Endothelial cell of umbilical vein (primary cell): ENCODE measurements around the gene SIRT4. TPM values are rescaled to one million over a fixed set of nuclear protein-coding genes. Genes with fewer than 3 reads are reported as not detected.

Experiments used
- BruUV-seq: library from RNA; stranded (reverse); fragments of 400-500 nt; replicated peaks from 2 replicates; lab custom pipeline; 2021; lab: Mats Ljungman, UMichigan
- CTCF ChIA-PET: fragments of 300-600, 350-600 bp; sonication (Branson Sonifier 250); formaldehyde crosslinking; loops from one replicate; lab custom pipeline; 2021; ENCODE audit warnings: antibody characterized with exemption, inconsistent platforms; lab: Charles Lee
- POLR2A ChIA-PET: fragments of 300-600, 350-600 bp; sonication (Branson Sonifier 250); formaldehyde crosslinking; loops from one replicate; lab custom pipeline; 2021; ENCODE audit warnings: antibody characterized with exemption, inconsistent platforms; lab: Charles Lee
- DNase-seq: peaks from one replicate; pipeline ENCODE4 v3.0.0-alpha.2; 2011; ENCODE audit warnings: low read depth, low spot score
- FAIRE-seq: peaks from 2 replicates; lab custom pipeline; 2011; peaks lifted over from hg19 to GRCh38; lab: Jason Lieb, UNC
- H2AFZ ChIP-seq: 2 replicates; pipeline ENCODE4 v1.6.0; 2012; ENCODE audit warnings: low read depth, low read length, control low read depth, inconsistent platforms
- H3K27ac ChIP-seq: 2 replicates; pipeline ENCODE4 v1.5.1; 2011; ENCODE audit warnings: low read depth, mild to moderate bottlenecking, control low read depth, low read length, moderate library complexity; ENCODE audit not compliant: insufficient read depth
- H3K27me3 ChIP-seq, 2 experiments: 2 replicates each; pipeline versions ENCODE4 v1.6.0 to v1.6.1; 2011; ENCODE audit warnings: low read length in 2 of 2, mixed read lengths in 1 of 2; ENCODE audit not compliant: control insufficient read depth in 2 of 2, insufficient read depth in 2 of 2
- H3K36me3 ChIP-seq, 2 experiments: 2 replicates in 1 of 2; 3 replicates in 1 of 2; pipeline ENCODE4 v1.5.1; 2011; ENCODE audit warnings: low read length in 2 of 2, mild to moderate bottlenecking in 1 of 2, moderate library complexity in 1 of 2; ENCODE audit not compliant: control insufficient read depth in 2 of 2, insufficient read depth in 2 of 2; ENCODE audit errors: extremely low read depth in 1 of 2
- H3K4me1 ChIP-seq: 3 replicates; pipeline ENCODE4 v1.5.1; 2011; ENCODE audit warnings: mild to moderate bottlenecking, low read length; ENCODE audit not compliant: control insufficient read depth, insufficient read depth; ENCODE audit errors: extremely low read depth
- H3K4me2 ChIP-seq: 2 replicates; pipeline ENCODE4 v1.6.1; 2011; ENCODE audit warnings: low read length, control low read depth, mixed read lengths; ENCODE audit not compliant: insufficient read depth
- H3K4me3 ChIP-seq, 3 experiments: fragments of 200-600 bp in 1 of 3; sonication (generic), shearing (Covaris generic) in 1 of 3; replicated peaks in 1 of 3; 2 replicates each; pipeline ENCODE4 v1.5.1; 2011 to 2016; ENCODE audit warnings: control low read depth in 3 of 3, low read length in 3 of 3, mild to moderate bottlenecking in 2 of 3, inconsistent platforms in 1 of 3, low read depth in 1 of 3, moderate library complexity in 1 of 3; ENCODE audit not compliant: insufficient read depth in 1 of 3
- H3K79me2 ChIP-seq: 2 replicates; pipeline ENCODE4 v1.6.0; 2012; ENCODE audit warnings: low read length, inconsistent platforms; ENCODE audit not compliant: control insufficient read depth, insufficient read depth
- H3K9ac ChIP-seq: replicated peaks from 2 replicates; pipeline ENCODE3; 2011; ENCODE audit warnings: low read length, control low read depth; ENCODE audit not compliant: insufficient read depth; ENCODE audit errors: extremely low read depth
- H3K9me1 ChIP-seq: replicated peaks from 3 replicates; pipeline ENCODE4 v1.6.0; 2011; ENCODE audit warnings: mild to moderate bottlenecking, low read length; ENCODE audit not compliant: control insufficient read depth, insufficient read depth; ENCODE audit errors: extremely low read depth
- H3K9me3 ChIP-seq: replicated peaks from 2 replicates; pipeline ENCODE4 v1.5.1; 2012; ENCODE audit warnings: low read length, inconsistent platforms; ENCODE audit not compliant: control insufficient read depth, insufficient read depth
- H4K20me1 ChIP-seq: replicated peaks from 2 replicates; pipeline ENCODE3; 2011; ENCODE audit warnings: mild to moderate bottlenecking, low read length; ENCODE audit not compliant: control insufficient read depth, insufficient read depth; ENCODE audit errors: extremely low read depth
- CTCF ChIP-seq, 2 donors: IDR thresholded peaks; 1 replicate in 1 of 2; 2 replicates in 1 of 2; pipeline ENCODE4 v1.5.1; 2011; ENCODE audit warnings: low read length in 2 of 2, mild to moderate bottlenecking in 2 of 2, moderate library complexity in 2 of 2, control low read depth in 1 of 2, inconsistent platforms in 1 of 2, low read depth in 1 of 2; ENCODE audit not compliant: insufficient read depth in 1 of 2; ENCODE audit errors: extremely low read depth in 1 of 2
- EZH2 ChIP-seq: IDR thresholded peaks from 2 replicates; pipeline ENCODE4 v1.6.1; 2012; ENCODE audit warnings: borderline replicate concordance, low read depth, mild to moderate bottlenecking, moderate library complexity, low read length, inconsistent platforms; ENCODE audit not compliant: severe bottlenecking
- FOS ChIP-seq: IDR thresholded peaks from 2 replicates; pipeline ENCODE4 v1.6.1; 2011; ENCODE audit warnings: mild to moderate bottlenecking, low read length, moderate library complexity, borderline replicate concordance; ENCODE audit not compliant: insufficient read depth
- GATA2 ChIP-seq: IDR thresholded peaks from 2 replicates; pipeline ENCODE4 v1.7.0; 2011; ENCODE audit warnings: low read depth, mild to moderate bottlenecking, moderate library complexity, mixed read lengths, low read length; ENCODE audit not compliant: insufficient read length, insufficient read depth
- JUN ChIP-seq: IDR thresholded peaks from 2 replicates; pipeline ENCODE4 v1.6.1; 2011; ENCODE audit warnings: borderline replicate concordance, low read depth; ENCODE audit not compliant: insufficient read length, insufficient read depth
- MAX ChIP-seq: IDR thresholded peaks from 2 replicates; pipeline ENCODE4 v1.6.1; 2011; ENCODE audit not compliant: insufficient read depth, insufficient read length
- MYC ChIP-seq: IDR thresholded peaks from one replicate; pipeline ENCODE4 v1.6.1; 2011; ENCODE audit warnings: mild to moderate bottlenecking, low read depth, low read length
- POLR2A ChIP-seq: IDR thresholded peaks from 2 replicates; pipeline ENCODE4 v1.6.1; 2012; ENCODE audit warnings: low read depth, mild to moderate bottlenecking, control low read depth, low read length
- POLR2AphosphoS5 ChIP-seq: IDR thresholded peaks from 2 replicates; pipeline ENCODE4 v1.6.1; 2012; ENCODE audit warnings: low read depth, mild to moderate bottlenecking, control low read depth, low read length, moderate library complexity; ENCODE audit not compliant: insufficient read depth
- dilution Hi-C: fragments of 300-500 bp; cut with MboI; formaldehyde crosslinking; loops from one replicate; pipeline ENCODE4 v1.15.0; 2019; ENCODE audit warnings: low sequenced_read_pairs; ENCODE audit not compliant: extremely low pct_ligation_motif_present
- intact Hi-C: fragments of 100-400 bp; cut with micrococcal nuclease; formaldehyde crosslinking; loops from one replicate; pipeline ENCODE4 v1.10.0; 2022
- polyA plus RNA-seq, 4 experiments: library from polyadenylated mRNA; depleted of rRNA in 3 of 4; stranded (reverse) in 3 of 4; unstranded in 1 of 4; fragments of >200 nt; gene quantifications; 2 replicates each; pipeline versions ENCODE4 v1.2.1 to v1.2.3, GENCODE V29; 2011 to 2012; ENCODE audit warnings: missing spikeins in 1 of 4
- total RNA-seq: library from RNA; stranded (reverse); gene quantifications from 2 replicates; pipeline ENCODE4 v1.2.3, GENCODE V29; 2021

The SIRT4 gene
- total and polyA plus RNA-seq, 2 donors (not counting 3 experiments of a cell fraction or from before 2014, with no cell fraction given), result 0.79 to 1.2 TPM

DNA sequence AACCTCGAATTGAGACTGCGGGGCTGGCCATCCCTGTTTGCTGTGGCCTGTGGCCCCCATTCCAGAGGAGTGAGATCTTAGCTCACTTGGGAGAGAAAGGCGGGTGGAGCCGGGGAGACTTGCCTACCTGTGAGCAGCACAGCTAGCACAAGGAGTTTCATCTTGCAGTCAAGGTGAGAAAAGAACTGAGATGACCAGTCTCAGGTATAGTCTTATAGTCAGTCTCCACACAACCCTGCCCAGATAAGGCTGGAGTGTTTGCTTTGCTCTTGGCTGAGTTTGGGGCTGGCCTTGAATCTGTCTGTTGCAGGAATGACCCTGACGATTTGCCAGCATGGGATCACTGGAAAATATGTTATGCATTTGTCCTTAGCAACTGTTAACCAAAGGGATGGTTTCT is 25.5 kb downstream of the SIRT4 start, which contains the start of gene PLA2G1B:
Gene PLA2G1B (minus strand): TSS at position 187 of the 400 bp plus-strand sequence. CDS start 26 bp downstream, at position 161.
- no TSS peak for BruUV-seq
- Histone ChIP-seq H4K20me1 (no peaks in the 10 kb centered on the region), H3K9ac (no peak within 1 kb of the TSS), H3K79me2 (no peaks in the 10 kb centered on the region), H2AFZ (no peak within 1 kb of the TSS), H3K36me3 (no peaks in the 10 kb centered on the region), H3K4me1 (no peaks in the 10 kb centered on the region), H3K27me3 (no peaks in the 10 kb centered on the region), H3K27ac (no peak within 1 kb of the TSS), H3K4me2 (no peak within 1 kb of the TSS), H3K9me1 (no peaks in the 10 kb centered on the region), H3K4me3 (no peak within 1 kb of the TSS), H3K9me3 (no peaks in the 10 kb centered on the region)
- dilution Hi-C loops (no loop called here), intact Hi-C loops (no loop called here)
- POLR2A ChIA-PET, result no interaction called here
- DNase-seq (no peak), FAIRE-seq (no peak)
- CTCF ChIA-PET, result interaction anchor here (0.7 to 2.4 kb wide), 10 partner anchors 13 to 322 kb away, joined by 3 to 13 read pairs (median 6); partner anchors contain the start of genes COX6A1 and SIRT4
- TF ChIP-seq JUN (no peak), MAX (no peak), GATA2 (no peak), POLR2AphosphoS5 (no peak), MYC (no peak), FOS (no peak), POLR2A (no peak), EZH2 (no peak), CTCF (IDR thresholded peaks at IDR 0.05; ENCODE audit: extremely low read depth in 1 of 2, insufficient read depth in 1 of 2, low read depth in 1 of 2, low read length in 2 of 2) (no peak)
